GM23338 (cell line): Measurements from ENCODE around the gene ETNK1.

Experiments used
- EZH2 ChIP-seq: fragments of 200-600 bp; sonication (generic); IDR thresholded peaks from one replicate; pipeline ENCODE4 v1.8.0; 2017; ENCODE audit warnings: antibody characterized with exemption, mild to moderate bottlenecking, low read depth; ENCODE audit not compliant: unreplicated experiment
- EZH2phosphoT487 ChIP-seq: fragments of 200-600 bp; sonication (generic); IDR thresholded peaks from one replicate; pipeline ENCODE4 v1.8.1; 2018; ENCODE audit warnings: antibody characterized with exemption; ENCODE audit not compliant: unreplicated experiment

DNA sequence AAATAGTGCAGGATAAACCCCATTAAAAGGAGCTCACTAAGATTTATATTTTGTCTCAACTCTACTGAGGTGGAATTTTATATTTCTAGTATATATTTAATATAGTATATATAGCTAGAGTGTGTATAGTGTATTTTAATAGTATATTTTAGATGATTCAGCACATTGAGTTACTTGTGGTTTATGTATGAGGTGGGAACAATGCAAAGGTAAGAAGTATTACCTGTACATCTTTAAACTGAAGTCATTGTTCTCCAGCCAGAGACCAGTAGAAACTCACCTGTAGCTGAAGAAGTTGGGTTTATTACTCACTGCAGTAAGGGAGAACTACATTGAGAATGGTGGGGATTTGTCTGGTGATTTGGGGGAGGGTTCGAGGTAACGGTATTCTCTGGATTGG lies 15.9 kb downstream of the ETNK1 start:
- TF ChIP-seq EZH2phosphoT487 (no peak), EZH2 (no peak)
